ENCODE data around the gene MAP4K4. TPM values are rescaled to one million over a fixed set of nuclear protein-coding genes. Genes with fewer than 3 reads are reported as not detected.

Gene MAP4K4
- total RNA-seq, 2 donors from 2014 or later: 60.1 to 147 TPM

- Histone ChIP-seq H3K4me3 (peak overlapping the region; percentile 32), H3K27me3 (replicated peaks; ENCODE audit: insufficient read depth) (no peaks in the 10 kb centered on the region), H3K4me1 (ENCODE audit: control insufficient read depth in 1 of 2, low read depth in 2 of 2) (peaks cover 20 to 39% of the 10 kb centered on the region in 2 donors), H3K36me3 (peaks cover 12% of the 10 kb centered on the region), H3K9me3 (no peaks in the 10 kb centered on the region), H3K27ac (peak overlapping the region; percentile 33 to 57)
- TF ChIP-seq CTCF (IDR thresholded peaks at IDR 0.05): no peak
- no peak for DNase-seq (ENCODE audit: low spot score)
- peak; percentile 69 for ATAC-seq (ENCODE audit: insufficient number of reproducible peaks, low FRiP score, low read depth)
Observed at GRCh38 chr2:101844055-101844635, 146.6 kb downstream of the MAP4K4 start.

- H3K9me3 ChIP-seq: no peaks in the 10 kb centered on the region
- no peak for ATAC-seq (ENCODE audit: insufficient number of reproducible peaks, low FRiP score, low read depth)
- no peak for TF ChIP-seq CTCF (IDR thresholded peaks at IDR 0.05)
- no peaks in the 10 kb centered on the region for H3K27me3 ChIP-seq (replicated peaks; ENCODE audit: insufficient read depth)
- H3K27ac ChIP-seq: no peak overlapping the region
- H3K4me3 ChIP-seq: no peak overlapping the region
- no peaks in the 10 kb centered on the region for H3K36me3 ChIP-seq
- H3K4me1 ChIP-seq (ENCODE audit: control insufficient read depth in 1 of 2, low read depth in 2 of 2): peaks cover 20 to 62% of the 10 kb centered on the region in 2 donors
- no peak for DNase-seq (ENCODE audit: low spot score)
Observed at GRCh38 chr2:101846973-101847372, 149.5 kb downstream of the MAP4K4 start.

- Histone ChIP-seq H3K9me3 (no peaks in the 10 kb centered on the region), H3K4me3 (no peak overlapping the region), H3K27ac (no peak overlapping the region), H3K36me3 (no peaks in the 10 kb centered on the region), H3K4me1 (ENCODE audit: control insufficient read depth in 1 of 2, low read depth in 2 of 2) (peaks cover 20 to 56% of the 10 kb centered on the region in 2 donors), H3K27me3 (replicated peaks; ENCODE audit: insufficient read depth) (no peaks in the 10 kb centered on the region)
- DNase-seq (ENCODE audit: low spot score): no peak
- no peak for TF ChIP-seq CTCF (IDR thresholded peaks at IDR 0.05)
- ATAC-seq (ENCODE audit: insufficient number of reproducible peaks, low FRiP score, low read depth): no peak
Observed at GRCh38 chr2:101847661-101848339, 150.3 kb downstream of the MAP4K4 start.

- Histone ChIP-seq H3K36me3 (no peaks in the 10 kb centered on the region), H3K27ac (peak overlapping the region; percentile 24 to 32), H3K27me3 (replicated peaks; ENCODE audit: insufficient read depth) (no peaks in the 10 kb centered on the region), H3K4me1 (ENCODE audit: control insufficient read depth in 1 of 2, low read depth in 2 of 2) (peaks cover 11 to 45% of the 10 kb centered on the region in 2 donors), H3K4me3 (peak overlapping the region; percentile 10), H3K9me3 (no peaks in the 10 kb centered on the region)
- no peak for TF ChIP-seq CTCF (IDR thresholded peaks at IDR 0.05)
- DNase-seq (ENCODE audit: low spot score): no peak
- no peak for ATAC-seq (ENCODE audit: insufficient number of reproducible peaks, low FRiP score, low read depth)
Observed at GRCh38 chr2:101848769-101849410, 151.4 kb downstream of the MAP4K4 start.

- ATAC-seq (ENCODE audit: insufficient number of reproducible peaks, low FRiP score, low read depth): no peak
Observed at GRCh38 chr2:101850450-101850849, 152.9 kb downstream of the MAP4K4 start.

More at GRCh38 chr2:101850450-101850849, 152.9 kb downstream of the MAP4K4 start:
- H3K27me3 ChIP-seq (replicated peaks; ENCODE audit: insufficient read depth): no peaks in the 10 kb centered on the region
- H3K36me3 ChIP-seq: no peaks in the 10 kb centered on the region
- peaks cover 5 to 34% of the 10 kb centered on the region in 2 donors for H3K4me1 ChIP-seq (ENCODE audit: control insufficient read depth in 1 of 2, low read depth in 2 of 2)
- no peak for TF ChIP-seq CTCF (IDR thresholded peaks at IDR 0.05)
- H3K4me3 ChIP-seq: no peak overlapping the region
- H3K9me3 ChIP-seq: no peaks in the 10 kb centered on the region
- no peak for DNase-seq (ENCODE audit: low spot score)
- no peak overlapping the region for H3K27ac ChIP-seq
